IPS-18a (cell line): Measurements from ENCODE around the gene HMGN2.
"Not testable (repeated sequence)": the region's sequence is repeated elsewhere in the genome, so short reads cannot be mapped to it uniquely, and the experiment has no call there.

ENCODE experiments used
- H3K27ac ChIP-seq: one replicate; pipeline ENCODE4 v1.5.1; 2013; ENCODE audit warnings: low read length
- H3K27me3 ChIP-seq: one replicate; pipeline ENCODE4 v1.6.1; 2013; ENCODE audit warnings: mild to moderate bottlenecking, low read length; ENCODE audit not compliant: control insufficient read depth, insufficient read depth
- H3K36me3 ChIP-seq: one replicate; pipeline ENCODE4 v1.6.1; 2013; ENCODE audit warnings: low read depth, low read length; ENCODE audit not compliant: control insufficient read depth
- H3K4me1 ChIP-seq: one replicate; pipeline ENCODE4 v1.6.1; 2013; ENCODE audit warnings: low read depth, low read length; ENCODE audit not compliant: control insufficient read depth
- H3K4me3 ChIP-seq: one replicate; pipeline ENCODE4 v1.5.1; 2013; ENCODE audit warnings: low read length
- H3K9ac ChIP-seq: one replicate; pipeline ENCODE4 v1.6.1; 2013; ENCODE audit warnings: mild to moderate bottlenecking, low read length, moderate library complexity
- H3K9me3 ChIP-seq: one replicate; pipeline ENCODE4 v1.6.1; 2013; ENCODE audit warnings: low read depth, low read length; ENCODE audit not compliant: control insufficient read depth

HMGN2 gene

GRCh38 chr1:26478159-26478558 lies 5.9 kb downstream of the HMGN2 start:
- no peak overlapping the region for H3K9ac ChIP-seq
- no peaks in the 10 kb centered on the region for H3K9me3 ChIP-seq
- peaks cover 46% of the 10 kb centered on the region for H3K36me3 ChIP-seq
- no peaks in the 10 kb centered on the region for H3K27me3 ChIP-seq
- no peak overlapping the region for H3K4me3 ChIP-seq
- H3K27ac ChIP-seq = no peak overlapping the region
- H3K4me1 ChIP-seq = peaks cover 7% of the 10 kb centered on the region

GRCh38 chr1:26478988-26479387 lies 6.7 kb downstream of the HMGN2 start:
- Histone ChIP-seq H3K4me3 (no peak overlapping the region), H3K27me3 (no peaks in the 10 kb centered on the region), H3K36me3 (peaks cover 37% of the 10 kb centered on the region), H3K27ac (no peak overlapping the region), H3K9me3 (no peaks in the 10 kb centered on the region), H3K4me1 (no peaks in the 10 kb centered on the region), H3K9ac (no peak overlapping the region)

GRCh38 chr1:26482921-26483320 lies 10.7 kb downstream of the HMGN2 start:
- Histone ChIP-seq H3K9ac (no peak overlapping the region), H3K36me3 (peaks cover 5% of the 10 kb centered on the region), H3K4me3 (no peak overlapping the region), H3K27ac (no peak overlapping the region), H3K4me1 (no peaks in the 10 kb centered on the region), H3K9me3 (no peaks in the 10 kb centered on the region), H3K27me3 (no peaks in the 10 kb centered on the region)

GRCh38 chr1:26483980-26484379 lies 11.7 kb downstream of the HMGN2 start:
- Histone ChIP-seq H3K27me3 (no peaks in the 10 kb centered on the region), H3K4me1 (no peaks in the 10 kb centered on the region), H3K4me3 (no peak overlapping the region), H3K9ac (no peak overlapping the region), H3K36me3 (peaks cover 2% of the 10 kb centered on the region), H3K27ac (no peak overlapping the region), H3K9me3 (no peaks in the 10 kb centered on the region)

- H3K36me3 ChIP-seq = no peaks in the 10 kb centered on the region
- no peaks in the 10 kb centered on the region for H3K27me3 ChIP-seq
- no peak overlapping the region for H3K27ac ChIP-seq
- H3K4me1 ChIP-seq = no peaks in the 10 kb centered on the region
- no peaks in the 10 kb centered on the region for H3K9me3 ChIP-seq
- no peak overlapping the region for H3K4me3 ChIP-seq
- H3K9ac ChIP-seq = no peak overlapping the region
Observed at GRCh38 chr1:26490155-26490554, 17.9 kb downstream of the HMGN2 start.

- no peak overlapping the region for H3K9ac ChIP-seq
- no peak overlapping the region for H3K27ac ChIP-seq
- H3K36me3 ChIP-seq = no peaks in the 10 kb centered on the region
- H3K9me3 ChIP-seq = no peaks in the 10 kb centered on the region
- no peak overlapping the region for H3K4me3 ChIP-seq
- no peaks in the 10 kb centered on the region for H3K27me3 ChIP-seq
- H3K4me1 ChIP-seq = no peaks in the 10 kb centered on the region
Observed at GRCh38 chr1:26493267-26493666, 21.0 kb downstream of the HMGN2 start.

GRCh38 chr1:26493938-26494337 lies 21.7 kb downstream of the HMGN2 start:
- no peak overlapping the region for H3K9ac ChIP-seq
- no peaks in the 10 kb centered on the region for H3K4me1 ChIP-seq
- H3K36me3 ChIP-seq = no peaks in the 10 kb centered on the region
- H3K4me3 ChIP-seq = no peak overlapping the region
- no peaks in the 10 kb centered on the region for H3K9me3 ChIP-seq
- H3K27me3 ChIP-seq = no peaks in the 10 kb centered on the region
- no peak overlapping the region for H3K27ac ChIP-seq

GRCh38 chr1:26496861-26497260 lies 24.6 kb downstream of the HMGN2 start:
- Histone ChIP-seq H3K4me1 (no peaks in the 10 kb centered on the region), H3K36me3 (no peaks in the 10 kb centered on the region), H3K27ac (no peak overlapping the region), H3K4me3 (no peak overlapping the region), H3K9ac (no peak overlapping the region), H3K27me3 (no peaks in the 10 kb centered on the region), H3K9me3 (no peaks in the 10 kb centered on the region)

GRCh38 chr1:26498894-26499293 lies 26.7 kb downstream of the HMGN2 start:
- Histone ChIP-seq H3K4me1 (no peaks in the 10 kb centered on the region), H3K36me3 (no peaks in the 10 kb centered on the region), H3K9ac (no peak overlapping the region), H3K9me3 (no peaks in the 10 kb centered on the region), H3K27ac (no peak overlapping the region), H3K4me3 (no peak overlapping the region), H3K27me3 (no peaks in the 10 kb centered on the region)

GRCh38 chr1:26500488-26501175 lies 28.4 kb downstream of the HMGN2 start:
- Histone ChIP-seq H3K36me3 (no peaks in the 10 kb centered on the region), H3K27ac (no peak overlapping the region), H3K9ac (peak overlapping the region; percentile 63), H3K27me3 (no peaks in the 10 kb centered on the region), H3K9me3 (no peaks in the 10 kb centered on the region), H3K4me3 (peak overlapping the region; percentile 72), H3K4me1 (no peaks in the 10 kb centered on the region)

- not testable (repeated sequence) for H3K27ac ChIP-seq
Observed at GRCh38 chr1:26510711-26511110, 38.5 kb downstream of the HMGN2 start.

GRCh38 chr1:26515836-26516235 lies 43.6 kb downstream of the HMGN2 start:
- H3K9ac ChIP-seq, H3K27me3 ChIP-seq, H3K4me3 ChIP-seq, H3K4me1 ChIP-seq, H3K9me3 ChIP-seq, H3K36me3 ChIP-seq, H3K27ac ChIP-seq: not testable (repeated sequence)

More at GRCh38 chr1:26510711-26511110, 38.5 kb downstream of the HMGN2 start:
- not testable (repeated sequence) for H3K9me3 ChIP-seq, H3K4me1 ChIP-seq, H3K27me3 ChIP-seq, H3K4me3 ChIP-seq, H3K9ac ChIP-seq, H3K36me3 ChIP-seq
